BLaER1 treated with 17β-estradiol and CSF1 and Interleukin-3, amounts not matched to agents 10 nM and 100 nM (cell line): ENCODE data around the gene ALKBH8.
A peak's percentile ranks its signal among the peaks of the same experiment; 100 is the strongest.

ENCODE experiments used
- H3K27ac ChIP-seq, 11 experiments: shearing (Covaris generic); formaldehyde crosslinking; 2 replicates each; pipeline ENCODE4 v1.8.1; 2022
- H3K27me3 ChIP-seq, 11 experiments: shearing (Covaris generic); formaldehyde crosslinking; 2 replicates each; pipeline ENCODE4 v1.8.1; 2022
- H3K36me3 ChIP-seq, 11 experiments: shearing (Covaris generic); formaldehyde crosslinking; 2 replicates each; pipeline ENCODE4 v1.8.1; 2022
- H3K4me1 ChIP-seq, 10 experiments: shearing (Covaris generic); formaldehyde crosslinking; 2 replicates each; pipeline ENCODE4 v1.8.1; 2022
- H3K4me2 ChIP-seq, 11 experiments: shearing (Covaris generic); formaldehyde crosslinking; 2 replicates each; pipeline ENCODE4 v1.8.1; 2022
- H3K4me3 ChIP-seq, 10 experiments: shearing (Covaris generic); formaldehyde crosslinking; 2 replicates each; pipeline ENCODE4 v1.8.1; 2022
- H3K9ac ChIP-seq, 11 experiments: shearing (Covaris generic); formaldehyde crosslinking; 2 replicates each; pipeline ENCODE4 v1.8.1; 2022
- H3K9me3 ChIP-seq, 11 experiments: shearing (Covaris generic); formaldehyde crosslinking; replicated peaks in 1 of 11; 2 replicates each; pipeline ENCODE4 v1.8.1; 2022
- H4K20me1 ChIP-seq, 11 experiments: shearing (Covaris generic); formaldehyde crosslinking; 2 replicates each; pipeline ENCODE4 v1.8.1; 2022
- Cebpa-rat ChIP-seq, 11 experiments: shearing (Covaris generic); IDR thresholded peaks; 2 replicates each; pipeline ENCODE4 v1.8.1; 2022

The ALKBH8 gene, protein sequence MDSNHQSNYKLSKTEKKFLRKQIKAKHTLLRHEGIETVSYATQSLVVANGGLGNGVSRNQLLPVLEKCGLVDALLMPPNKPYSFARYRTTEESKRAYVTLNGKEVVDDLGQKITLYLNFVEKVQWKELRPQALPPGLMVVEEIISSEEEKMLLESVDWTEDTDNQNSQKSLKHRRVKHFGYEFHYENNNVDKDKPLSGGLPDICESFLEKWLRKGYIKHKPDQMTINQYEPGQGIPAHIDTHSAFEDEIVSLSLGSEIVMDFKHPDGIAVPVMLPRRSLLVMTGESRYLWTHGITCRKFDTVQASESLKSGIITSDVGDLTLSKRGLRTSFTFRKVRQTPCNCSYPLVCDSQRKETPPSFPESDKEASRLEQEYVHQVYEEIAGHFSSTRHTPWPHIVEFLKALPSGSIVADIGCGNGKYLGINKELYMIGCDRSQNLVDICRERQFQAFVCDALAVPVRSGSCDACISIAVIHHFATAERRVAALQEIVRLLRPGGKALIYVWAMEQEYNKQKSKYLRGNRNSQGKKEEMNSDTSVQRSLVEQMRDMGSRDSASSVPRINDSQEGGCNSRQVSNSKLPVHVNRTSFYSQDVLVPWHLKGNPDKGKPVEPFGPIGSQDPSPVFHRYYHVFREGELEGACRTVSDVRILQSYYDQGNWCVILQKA

GRCh38 chr11:107565219-107565937, at the start of gene ALKBH8:
TSS of gene ALKBH8 (minus strand) at chr11:107565735. CDS start at chr11:107560893, 4,842 bp downstream.
- no peaks in the 10 kb centered on the region for H3K27me3 ChIP-seq
- peaks cover 49 to 63% (median 54%) of the 10 kb centered on the region in 10 experiments for H3K4me1 ChIP-seq
- peak within 1 kb of the TSS; percentile 73 to 93 (median 90) for H3K27ac ChIP-seq
- no peaks in the 10 kb centered on the region; a peak in 1 of 22 replicates for H4K20me1 ChIP-seq
- H3K9me3 ChIP-seq = no peaks in the 10 kb centered on the region
- peak within 1 kb of the TSS; percentile 76 to 91 (median 86) for H3K9ac ChIP-seq
- peak within 1 kb of the TSS; percentile 62 to 80 (median 74) for H3K4me3 ChIP-seq
- TF ChIP-seq Cebpa-rat (IDR thresholded peaks at IDR 0.05) = peak in 9 of 11 experiments; percentile 13 to 73 (median 44); a peak in 9 of 22 replicates
- H3K4me2 ChIP-seq = peak within 1 kb of the TSS; percentile 73 to 96 (median 83)
- H3K36me3 ChIP-seq = peaks cover 0 to 6% (median 0%) of the 10 kb centered on the region in 11 experiments; a peak in 3 of 22 replicates

- H4K20me1 ChIP-seq = no peaks in the 10 kb centered on the region
- no peak overlapping the region for H3K4me3 ChIP-seq
- H3K4me1 ChIP-seq = no peaks in the 10 kb centered on the region
- H3K9ac ChIP-seq = no peak overlapping the region
- H3K36me3 ChIP-seq = no peaks in the 10 kb centered on the region
- no peaks in the 10 kb centered on the region for H3K9me3 ChIP-seq
- H3K4me2 ChIP-seq = no peak overlapping the region
- no peaks in the 10 kb centered on the region for H3K27me3 ChIP-seq
- no peak overlapping the region for H3K27ac ChIP-seq
- no peak for TF ChIP-seq Cebpa-rat (IDR thresholded peaks at IDR 0.05)
Observed at GRCh38 chr11:107612445-107612844, 46.9 kb upstream of the ALKBH8 start.

- H3K4me3 ChIP-seq = no peak overlapping the region
- H4K20me1 ChIP-seq = no peaks in the 10 kb centered on the region
- H3K4me1 ChIP-seq = no peaks in the 10 kb centered on the region
- no peak overlapping the region for H3K9ac ChIP-seq
- no peaks in the 10 kb centered on the region for H3K9me3 ChIP-seq
- H3K27me3 ChIP-seq = no peaks in the 10 kb centered on the region
- no peak overlapping the region for H3K27ac ChIP-seq
- no peak overlapping the region for H3K4me2 ChIP-seq
- H3K36me3 ChIP-seq = no peaks in the 10 kb centered on the region
- TF ChIP-seq Cebpa-rat (IDR thresholded peaks at IDR 0.05) = no peak
Observed at GRCh38 chr11:107609400-107610218, 44.1 kb upstream of the ALKBH8 start.

DNA sequence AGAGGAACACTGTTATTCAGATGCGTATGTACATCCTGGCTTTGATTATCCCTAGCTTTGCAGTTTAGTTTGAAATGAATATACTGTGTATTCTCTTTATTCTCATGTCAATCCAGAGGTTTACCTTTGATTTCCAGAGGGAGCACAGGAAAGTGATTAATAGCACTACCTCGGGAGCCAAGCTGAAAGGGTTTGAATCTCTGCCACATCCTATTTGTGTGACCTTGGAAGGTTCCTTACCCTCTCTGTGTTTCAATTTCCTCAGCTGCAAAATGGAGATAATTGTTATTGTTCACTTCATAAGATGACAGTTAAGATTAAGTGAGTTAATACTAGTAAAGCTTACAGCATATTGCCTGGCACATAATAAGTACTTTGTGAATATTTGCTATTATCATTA, 43.3 kb upstream of the ALKBH8 start:
- Histone ChIP-seq H3K4me3 (no peak overlapping the region), H3K9me3 (no peaks in the 10 kb centered on the region), H3K27ac (no peak overlapping the region), H3K36me3 (no peaks in the 10 kb centered on the region), H4K20me1 (no peaks in the 10 kb centered on the region), H3K4me1 (no peaks in the 10 kb centered on the region), H3K27me3 (no peaks in the 10 kb centered on the region), H3K4me2 (no peak overlapping the region), H3K9ac (no peak overlapping the region)
- TF ChIP-seq Cebpa-rat (IDR thresholded peaks at IDR 0.05) = no peak

DNA sequence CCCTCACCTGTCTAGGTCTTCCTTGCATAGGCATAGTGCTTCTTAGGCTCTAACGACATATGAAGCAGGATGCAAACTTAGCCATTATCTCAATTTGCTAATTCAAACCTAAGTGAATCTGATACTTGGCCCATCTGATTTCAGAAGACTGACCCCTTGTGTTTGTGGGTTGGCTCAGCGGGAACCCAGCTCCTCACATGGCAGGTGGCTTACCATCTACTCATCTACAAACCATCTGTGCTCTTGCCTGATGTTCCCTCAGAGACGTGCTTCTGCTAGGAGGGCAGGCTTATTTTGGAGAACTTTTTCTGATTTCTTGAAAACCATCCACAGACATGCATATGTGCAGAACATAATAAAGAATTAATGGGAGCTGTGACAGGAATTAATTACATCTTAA, 40.6 kb upstream of the ALKBH8 start:
- H3K36me3 ChIP-seq = no peaks in the 10 kb centered on the region
- no peaks in the 10 kb centered on the region for H4K20me1 ChIP-seq
- H3K4me3 ChIP-seq = no peak overlapping the region
- H3K9ac ChIP-seq = no peak overlapping the region
- no peak overlapping the region for H3K27ac ChIP-seq
- no peak for TF ChIP-seq Cebpa-rat (IDR thresholded peaks at IDR 0.05)
- H3K27me3 ChIP-seq = no peaks in the 10 kb centered on the region
- H3K4me1 ChIP-seq = no peaks in the 10 kb centered on the region
- H3K9me3 ChIP-seq = no peaks in the 10 kb centered on the region
- H3K4me2 ChIP-seq = no peak overlapping the region

GRCh38 chr11:107605061-107606006, 39.8 kb upstream of the ALKBH8 start:
- no peaks in the 10 kb centered on the region for H3K4me1 ChIP-seq
- no peaks in the 10 kb centered on the region for H3K36me3 ChIP-seq
- H3K9me3 ChIP-seq = no peaks in the 10 kb centered on the region
- no peak overlapping the region for H3K4me3 ChIP-seq
- no peak for TF ChIP-seq Cebpa-rat (IDR thresholded peaks at IDR 0.05)
- no peak overlapping the region for H3K4me2 ChIP-seq
- no peaks in the 10 kb centered on the region for H3K27me3 ChIP-seq
- H3K27ac ChIP-seq = no peak overlapping the region
- H4K20me1 ChIP-seq = no peaks in the 10 kb centered on the region
- no peak overlapping the region for H3K9ac ChIP-seq

DNA sequence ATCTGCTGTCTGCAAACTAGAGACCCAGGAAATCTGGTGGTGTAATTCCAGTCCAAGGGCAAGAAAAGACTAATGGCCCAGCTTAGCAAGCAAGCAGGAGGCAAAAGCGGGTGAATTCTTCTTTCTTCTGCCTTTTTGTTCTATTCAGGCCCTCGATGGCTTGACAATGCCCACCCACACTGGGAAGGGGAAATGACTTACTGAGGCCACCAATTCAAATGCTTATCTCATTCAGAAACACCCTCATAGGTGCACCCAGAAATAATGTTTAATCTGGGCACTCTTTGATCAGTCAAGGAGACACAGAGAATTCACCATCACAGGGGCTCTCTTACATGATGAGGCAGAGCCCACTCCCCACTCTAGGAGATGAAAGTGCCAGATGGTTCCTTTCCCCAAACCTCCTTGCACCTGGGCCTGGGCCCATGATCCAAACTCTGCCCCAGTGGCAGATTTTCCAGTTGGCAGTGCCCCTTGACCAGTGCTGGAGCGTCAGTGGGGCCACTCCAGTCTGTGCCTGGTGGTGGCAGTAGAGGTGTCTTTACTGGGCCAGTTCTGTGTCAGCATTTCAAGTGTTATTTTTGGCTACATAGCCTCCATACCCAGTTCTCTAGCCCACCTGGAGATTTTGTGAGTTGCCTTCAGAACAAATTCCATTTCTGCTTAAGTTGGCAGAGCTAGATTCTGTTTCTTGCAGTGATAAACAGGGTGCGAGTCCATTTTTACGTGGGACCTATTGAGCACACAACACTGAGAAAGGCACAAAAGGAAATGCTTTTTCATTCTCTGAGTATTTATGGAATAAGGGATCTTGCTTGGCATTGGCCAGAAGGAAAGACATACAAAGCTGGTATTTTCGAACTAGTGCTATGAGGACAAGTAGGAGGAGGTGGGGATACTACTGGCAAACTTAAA, 32.9 kb upstream of the ALKBH8 start:
- Histone ChIP-seq H3K4me3 (no peak overlapping the region), H3K4me2 (no peak overlapping the region), H3K9me3 (no peaks in the 10 kb centered on the region), H4K20me1 (no peaks in the 10 kb centered on the region), H3K9ac (no peak overlapping the region), H3K36me3 (no peaks in the 10 kb centered on the region), H3K27me3 (no peaks in the 10 kb centered on the region), H3K27ac (no peak overlapping the region), H3K4me1 (no peaks in the 10 kb centered on the region)
- no peak for TF ChIP-seq Cebpa-rat (IDR thresholded peaks at IDR 0.05)
